CD14-positive monocyte (primary cell): ENCODE results near the gene CPB1. TPM values are rescaled to one million over a fixed set of nuclear protein-coding genes. Genes with fewer than 3 reads are reported as not detected.

Experiments
- DNase-seq, 3 donors: peaks; one replicate each; pipeline ENCODE4 v3.0.0-alpha.2; 2011 to 2022
- H2AFZ ChIP-seq: 2 replicates; pipeline ENCODE4 v1.6.0; 2012; ENCODE audit warnings: mild to moderate bottlenecking, low read depth, low read length, inconsistent platforms; ENCODE audit not compliant: insufficient read depth, poor library complexity, severe bottlenecking
- H3K27ac ChIP-seq, 2 donors: 1 replicate in 1 of 2; 2 replicates in 1 of 2; pipeline ENCODE4 v1.5.1; 2012 to 2013; ENCODE audit warnings: low read length in 2 of 2, control low read depth in 1 of 2, inconsistent platforms in 1 of 2, low read depth in 1 of 2, mild to moderate bottlenecking in 1 of 2
- H3K27me3 ChIP-seq, 2 donors: one replicate each; pipeline versions ENCODE4 v1.6.0 to v1.6.1; 2011 to 2013; ENCODE audit warnings: low read length in 2 of 2; ENCODE audit not compliant: control insufficient read depth in 2 of 2, insufficient read depth in 2 of 2
- H3K36me3 ChIP-seq, 2 donors: replicated peaks in 1 of 2; 1 replicate in 1 of 2; 2 replicates in 1 of 2; pipeline versions ENCODE4 v1.5.1 to v1.6.1; 2012 to 2013; ENCODE audit warnings: low read length in 2 of 2, control low read depth in 1 of 2, inconsistent platforms in 1 of 2, mild to moderate bottlenecking in 1 of 2; ENCODE audit not compliant: insufficient read depth in 2 of 2, control insufficient read depth in 1 of 2
- H3K4me1 ChIP-seq, 2 donors: 1 replicate in 1 of 2; 2 replicates in 1 of 2; pipeline versions ENCODE4 v1.5.1 to v1.6.1; 2012 to 2013; ENCODE audit warnings: low read length in 2 of 2, control low read depth in 1 of 2, inconsistent platforms in 1 of 2, mild to moderate bottlenecking in 1 of 2, moderate library complexity in 1 of 2; ENCODE audit not compliant: insufficient read depth in 2 of 2, control insufficient read depth in 1 of 2
- H3K4me2 ChIP-seq: replicated peaks from 2 replicates; pipeline ENCODE3; 2012; ENCODE audit warnings: low read length, moderate library complexity, mild to moderate bottlenecking; ENCODE audit not compliant: poor library complexity, severe bottlenecking; ENCODE audit errors: extremely low read depth
- H3K4me3 ChIP-seq, 3 experiments: fragments of 200-600 bp in 1 of 3; sonication (generic) in 1 of 3; replicated peaks in 1 of 3; 1 replicate in 2 of 3; 2 replicates in 1 of 3; pipeline ENCODE4 v1.5.1; 2011 to 2013; ENCODE audit warnings: low read length in 3 of 3, mild to moderate bottlenecking in 3 of 3, control low read depth in 2 of 3, low read depth in 2 of 3, inconsistent platforms in 1 of 3, moderate library complexity in 1 of 3
- H3K79me2 ChIP-seq: 2 replicates; pipeline ENCODE4 v1.6.0; 2012; ENCODE audit warnings: mild to moderate bottlenecking, control low read depth, inconsistent platforms, low read length, moderate library complexity; ENCODE audit not compliant: insufficient read depth
- H3K9ac ChIP-seq: 2 replicates; pipeline ENCODE4 v1.6.0; 2017; ENCODE audit warnings: low read length, mild to moderate bottlenecking; ENCODE audit not compliant: insufficient read depth, poor library complexity, severe bottlenecking
- H3K9me3 ChIP-seq, 2 donors: replicated peaks in 1 of 2; 1 replicate in 1 of 2; 2 replicates in 1 of 2; pipeline versions ENCODE4 v1.5.1 to v1.6.1; 2012 to 2013; ENCODE audit warnings: low read length in 2 of 2, control low read depth in 1 of 2; ENCODE audit not compliant: control insufficient read depth in 1 of 2, insufficient read depth in 1 of 2
- H4K20me1 ChIP-seq: 2 replicates; pipeline ENCODE4 v1.6.0; 2012; ENCODE audit warnings: mild to moderate bottlenecking, low read length, control low read depth, moderate library complexity; ENCODE audit not compliant: insufficient read depth
- H3K27ac Mint-ChIP-seq, 7 donors: one replicate each; pipeline ENCODE4 v1.8.0; 2020; ENCODE audit warnings: mild to moderate bottlenecking in 7 of 7, mixed read lengths in 7 of 7, moderate library complexity in 6 of 7, inconsistent platforms in 2 of 7
- H3K27me3 Mint-ChIP-seq, 3 donors: one replicate each; pipeline ENCODE4 v1.8.0; 2021 to 2022; ENCODE audit warnings: low read depth in 3 of 3, mild to moderate bottlenecking in 3 of 3, mixed read lengths in 3 of 3, moderate library complexity in 3 of 3, inconsistent platforms in 1 of 3
- H3K36me3 Mint-ChIP-seq, 2 donors: one replicate each; pipeline ENCODE4 v1.8.0; 2020; ENCODE audit warnings: mixed read lengths in 2 of 2, inconsistent platforms in 1 of 2, mild to moderate bottlenecking in 1 of 2
- H3K4me1 Mint-ChIP-seq: one replicate; pipeline ENCODE4 v1.8.0; 2020; ENCODE audit warnings: mild to moderate bottlenecking, mixed read lengths
- H3K4me3 Mint-ChIP-seq, 2 donors: one replicate each; pipeline ENCODE4 v1.8.0; 2020; ENCODE audit warnings: mild to moderate bottlenecking in 2 of 2, mixed read lengths in 2 of 2, moderate library complexity in 1 of 2
- H3K9me3 Mint-ChIP-seq, 7 donors: one replicate each; pipeline ENCODE4 v1.8.0; 2020 to 2022; ENCODE audit warnings: mixed read lengths in 7 of 7, mild to moderate bottlenecking in 6 of 7, moderate library complexity in 6 of 7, inconsistent platforms in 2 of 7
- CTCF ChIP-seq: fragments of 200-600 bp; IDR thresholded peaks from one replicate; pipeline ENCODE4 v1.8.0; 2022; ENCODE audit warnings: antibody characterized with exemption, mild to moderate bottlenecking
- WGBS: methylation state at CpG from one replicate; pipeline ENCODE4 v1.1.5; 2013; ENCODE audit warnings: missing lambda C conversion rate; ENCODE audit not compliant: insufficient coverage; 5-methylcytosine and 5-hydroxymethylcytosine counted together
- intact Hi-C, 2 donors: fragments of 100-400 bp; cut with micrococcal nuclease; formaldehyde crosslinking; loops; one replicate each; pipeline versions ENCODE4 v1.15.0 to v1.15.1; 2023
- polyA plus RNA-seq, 3 donors: library from polyadenylated mRNA; depleted of rRNA in 1 of 3; unstranded in 2 of 3; stranded (reverse) in 1 of 3; fragments of 300-500 nt in 2 of 3; fragments of >200 nt in 1 of 3; fragmentation: Illumina TruSeq in 2 of 3; gene quantifications; 1 replicate in 2 of 3; 2 replicates in 1 of 3; pipeline ENCODE4 v1.2.3, GENCODE V29; 2012 to 2021

Gene CPB1
- polyA plus RNA-seq, 3 donors, result not detected

- DNase-seq, result no peak
- Histone ChIP-seq H3K4me2 (no peak overlapping the region), H3K27ac (no peak overlapping the region), H3K79me2 (no peaks in the 10 kb centered on the region), H3K4me1 (no peaks in the 10 kb centered on the region), H3K9ac (no peak overlapping the region), H4K20me1 (no peaks in the 10 kb centered on the region), H3K27me3 (no peaks in the 10 kb centered on the region), H2AFZ (no peak overlapping the region), H3K36me3 (no peaks in the 10 kb centered on the region), H3K9me3 (no peaks in the 10 kb centered on the region), H3K4me3 (no peak overlapping the region)
- Mint-ChIP-seq H3K36me3 (no peaks in the 10 kb centered on the region), H3K27me3 (peaks cover 0 to 4% (median 1%) of the 10 kb centered on the region in 3 donors), H3K4me1 (no peaks in the 10 kb centered on the region), H3K4me3 (no peak overlapping the region), H3K9me3 (peaks cover 0 to 6% (median 3%) of the 10 kb centered on the region in 7 donors), H3K27ac (no peak overlapping the region)
- TF ChIP-seq CTCF, result no peak
- intact Hi-C loops, result no loop called here
- WGBS, result no CpG with 5 or more reads among the region's 2 CpGs
Observed at GRCh38 chr3:148797795-148798194, 29.8 kb upstream of the CPB1 start.

GRCh38 chr3:148800414-148800813 is 27.2 kb upstream of the CPB1 start:
- Histone ChIP-seq H3K9ac (no peak overlapping the region), H2AFZ (no peak overlapping the region), H3K36me3 (no peaks in the 10 kb centered on the region), H3K4me2 (no peak overlapping the region), H3K4me3 (no peak overlapping the region), H3K79me2 (no peaks in the 10 kb centered on the region), H3K27me3 (no peaks in the 10 kb centered on the region), H3K9me3 (no peaks in the 10 kb centered on the region), H3K27ac (no peak overlapping the region), H3K4me1 (no peaks in the 10 kb centered on the region), H4K20me1 (no peaks in the 10 kb centered on the region)
- H3K4me1 Mint-ChIP-seq, result no peaks in the 10 kb centered on the region
- H3K36me3 Mint-ChIP-seq, result no peaks in the 10 kb centered on the region
- no peak overlapping the region for H3K27ac Mint-ChIP-seq
- peaks cover 0 to 6% (median 3%) of the 10 kb centered on the region in 7 donors for H3K9me3 Mint-ChIP-seq
- H3K27me3 Mint-ChIP-seq, result peaks cover 0 to 5% (median 0%) of the 10 kb centered on the region in 3 donors
- H3K4me3 Mint-ChIP-seq, result no peak overlapping the region
- no CpG with 5 or more reads among the region's 1 CpG for WGBS
- no peak for DNase-seq
- TF ChIP-seq CTCF, result no peak
- intact Hi-C loops, result no loop called here
